ENCODE data around the gene CR1. TPM values are rescaled to one million over a fixed set of nuclear protein-coding genes. Genes with fewer than 3 reads are reported as not detected.

CR1 gene
- polyA plus RNA-seq, 1 donor (not counting 4 experiments of a cell fraction or from before 2014, with no cell fraction given): 0.09 TPM

GRCh38 chr1:207670997-207671396, 175.0 kb downstream of the CR1 start:
- no peak overlapping the region for H2AFZ ChIP-seq (ENCODE audit: control insufficient read depth, low read length)
- H3K4me2 ChIP-seq (ENCODE audit: control insufficient read depth, extremely low read depth, insufficient read depth, low read depth, low read length): no peak overlapping the region
- dilution Hi-C loops (cut with MboI; ENCODE audit: extremely low pct_ligation_motif_present, low sequenced_read_pairs): no loop called here
- no peaks in the 10 kb centered on the region for H3K79me2 ChIP-seq (ENCODE audit: control insufficient read depth, insufficient read depth, low read length)
- H3K4me3 ChIP-seq (ENCODE audit: control insufficient read depth in 2 of 3, extremely low read depth in 1 of 3, insufficient read depth in 2 of 3, low read depth in 1 of 3, low read length in 3 of 3): no peak overlapping the region
- peaks cover 35% of the 10 kb centered on the region for H3K27me3 ChIP-seq (ENCODE audit: control insufficient read depth, extremely low read depth, insufficient read depth, low read length)
- no peak overlapping the region for H3K27ac ChIP-seq (ENCODE audit: control insufficient read depth, insufficient read depth, low read length)
- no peaks in the 10 kb centered on the region for H4K20me1 ChIP-seq (ENCODE audit: control insufficient read depth, extremely low read depth, insufficient read depth, low read length)
- no peaks in the 10 kb centered on the region for H3K36me3 ChIP-seq (ENCODE audit: control insufficient read depth in 2 of 2, extremely low read depth in 1 of 2, insufficient read depth in 2 of 2, low read length in 2 of 2)
- DNase-seq (ENCODE audit: low read depth, low spot score) (no peak), FAIRE-seq (no peak)
- no peak overlapping the region for H3K9ac ChIP-seq (ENCODE audit: control insufficient read depth, extremely low read depth, insufficient read depth, low read length)
- no peaks in the 10 kb centered on the region for H3K9me1 ChIP-seq (ENCODE audit: control insufficient read depth, extremely low read depth, insufficient read depth, low read length)
- H3K9me3 ChIP-seq (ENCODE audit: control insufficient read depth, low read depth, low read length): no peaks in the 10 kb centered on the region
- no peak for TF ChIP-seq CTCF (optimal IDR thresholded peaks at IDR 0.05 in 1 of 3, IDR thresholded peaks at IDR 0.05 in 1 of 3, conservative IDR thresholded peaks at IDR 0.05 in 1 of 3; ENCODE audit: extremely low read depth in 1 of 3, insufficient read depth in 2 of 3, low read length in 3 of 3)
- no peak for TF ChIP-seq EZH2 (IDR thresholded peaks at IDR 0.05; ENCODE audit: low read length)
- H3K4me1 ChIP-seq (ENCODE audit: control insufficient read depth, extremely low read depth, insufficient read depth, low read length): no peaks in the 10 kb centered on the region

DNA sequence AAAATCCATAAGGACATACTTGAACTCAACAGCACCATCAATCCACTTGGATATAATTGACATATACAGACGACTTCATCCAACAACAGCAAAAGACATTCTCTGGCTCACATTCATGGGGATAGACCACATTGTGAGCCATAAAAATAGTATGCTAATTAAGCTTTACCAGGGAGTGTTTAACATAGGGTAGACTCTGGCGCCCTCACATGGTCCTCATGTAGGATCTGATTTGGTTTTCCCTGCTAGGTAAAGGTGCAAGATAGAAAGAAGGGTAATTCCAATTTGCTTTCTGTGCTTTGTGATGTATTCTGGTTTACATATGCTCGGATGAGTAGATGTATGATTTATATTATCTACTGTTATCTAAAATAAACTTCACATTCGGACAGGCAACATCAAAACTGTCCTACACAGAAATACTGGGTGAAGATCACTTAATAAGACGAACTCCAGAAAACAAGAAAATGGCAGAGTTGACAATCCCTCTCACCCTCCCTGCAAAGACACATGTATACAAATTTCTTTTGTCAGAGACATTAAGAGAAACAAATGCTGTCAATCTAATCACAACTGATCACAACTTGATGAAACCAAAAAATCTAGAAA, 176.7 kb downstream of the CR1 start:
- no peak overlapping the region for H2AFZ ChIP-seq (ENCODE audit: control insufficient read depth, low read length)
- TF ChIP-seq CTCF (optimal IDR thresholded peaks at IDR 0.05 in 1 of 3, IDR thresholded peaks at IDR 0.05 in 1 of 3, conservative IDR thresholded peaks at IDR 0.05 in 1 of 3; ENCODE audit: extremely low read depth in 1 of 3, insufficient read depth in 2 of 3, low read length in 3 of 3) (peak; percentile 68 to 75 (median 72)), EZH2 (IDR thresholded peaks at IDR 0.05; ENCODE audit: low read length) (no peak)
- FAIRE-seq (peak; percentile 29), DNase-seq (ENCODE audit: low read depth, low spot score) (no peak)
- H3K9me1 ChIP-seq (ENCODE audit: control insufficient read depth, extremely low read depth, insufficient read depth, low read length): no peaks in the 10 kb centered on the region
- dilution Hi-C loops (cut with MboI; ENCODE audit: extremely low pct_ligation_motif_present, low sequenced_read_pairs): no loop called here
- no peak overlapping the region for H3K9ac ChIP-seq (ENCODE audit: control insufficient read depth, extremely low read depth, insufficient read depth, low read length)
- no peak overlapping the region for H3K27ac ChIP-seq (ENCODE audit: control insufficient read depth, insufficient read depth, low read length)
- H3K4me3 ChIP-seq (ENCODE audit: control insufficient read depth in 2 of 3, extremely low read depth in 1 of 3, insufficient read depth in 2 of 3, low read depth in 1 of 3, low read length in 3 of 3): no peak overlapping the region
- H3K36me3 ChIP-seq (ENCODE audit: control insufficient read depth in 2 of 2, extremely low read depth in 1 of 2, insufficient read depth in 2 of 2, low read length in 2 of 2): no peaks in the 10 kb centered on the region
- H4K20me1 ChIP-seq (ENCODE audit: control insufficient read depth, extremely low read depth, insufficient read depth, low read length): no peaks in the 10 kb centered on the region
- H3K27me3 ChIP-seq (ENCODE audit: control insufficient read depth, extremely low read depth, insufficient read depth, low read length): peaks cover 29% of the 10 kb centered on the region
- no peaks in the 10 kb centered on the region for H3K79me2 ChIP-seq (ENCODE audit: control insufficient read depth, insufficient read depth, low read length)
- H3K4me1 ChIP-seq (ENCODE audit: control insufficient read depth, extremely low read depth, insufficient read depth, low read length): no peaks in the 10 kb centered on the region
- H3K4me2 ChIP-seq (ENCODE audit: control insufficient read depth, extremely low read depth, insufficient read depth, low read depth, low read length): no peak overlapping the region
- H3K9me3 ChIP-seq (ENCODE audit: control insufficient read depth, low read depth, low read length): no peaks in the 10 kb centered on the region

Data from keratinocyte (primary cell).